ENCODE measurements around the gene PLXNA4. TPM values are rescaled to one million over a fixed set of nuclear protein-coding genes. Genes with fewer than 3 reads are reported as not detected.

The PLXNA4 gene
- total and polyA plus RNA-seq, 2 experiments from 2014 or later = 0.08 to 0.80 TPM

DNA sequence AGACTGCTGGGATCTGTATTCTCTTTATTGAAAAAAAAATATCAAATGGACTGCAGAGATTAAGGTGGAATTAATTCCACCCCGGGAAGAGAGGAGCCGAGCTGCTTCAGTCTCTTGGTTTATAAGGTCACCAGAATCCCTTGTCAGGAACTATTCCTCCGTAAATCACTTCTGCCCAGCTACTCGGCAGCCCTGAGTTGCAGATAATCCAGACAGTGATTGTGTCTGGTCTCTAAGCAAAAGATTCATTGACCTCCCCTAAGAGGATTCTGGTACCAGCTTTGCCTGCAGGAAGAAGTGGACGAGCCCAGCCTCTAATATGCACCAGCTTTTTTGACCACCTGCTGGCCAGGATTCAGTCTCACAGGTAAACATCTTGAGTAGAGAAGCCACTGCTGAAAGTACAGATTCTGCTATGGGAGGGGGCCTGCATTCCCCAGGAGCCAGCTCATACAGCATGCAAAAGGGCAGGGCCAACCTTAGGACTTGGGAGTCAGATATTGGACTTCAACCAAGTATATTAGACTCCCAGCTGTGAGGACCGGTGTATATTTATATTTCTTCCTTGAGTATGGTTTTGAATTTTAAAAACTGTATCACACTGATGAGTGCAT is 27.1 kb upstream of the PLXNA4 start:
- Mint-ChIP-seq H3K27me3 (ENCODE audit: insufficient read depth, low read depth, poor library complexity) (no peaks in the 10 kb centered on the region), H3K4me1 (peaks cover 3% of the 10 kb centered on the region; the same call in 2 of the 3 replicates), H3K4me3 (no peak overlapping the region), H3K9me3 (no peaks in the 10 kb centered on the region), H3K27ac (no peak overlapping the region), H3K36me3 (ENCODE audit: low read depth) (no peaks in the 10 kb centered on the region)
- TF ChIP-seq EZH2phosphoT487 (IDR thresholded peaks at IDR 0.05; ENCODE audit: unreplicated experiment) (no peak), CREB1 (CRISPR knock-in tag; IDR thresholded peaks at IDR 0.05; ENCODE audit: low read depth) (no peak), POLR2AphosphoS5 (IDR thresholded peaks at IDR 0.05; ENCODE audit: low read depth) (no peak), ZNF114 (CRISPR knock-in tag; IDR thresholded peaks at IDR 0.05) (no peak), ETS1 (IDR thresholded peaks at IDR 0.05) (no peak)
- TF ChIP-seq, protein P1, sequence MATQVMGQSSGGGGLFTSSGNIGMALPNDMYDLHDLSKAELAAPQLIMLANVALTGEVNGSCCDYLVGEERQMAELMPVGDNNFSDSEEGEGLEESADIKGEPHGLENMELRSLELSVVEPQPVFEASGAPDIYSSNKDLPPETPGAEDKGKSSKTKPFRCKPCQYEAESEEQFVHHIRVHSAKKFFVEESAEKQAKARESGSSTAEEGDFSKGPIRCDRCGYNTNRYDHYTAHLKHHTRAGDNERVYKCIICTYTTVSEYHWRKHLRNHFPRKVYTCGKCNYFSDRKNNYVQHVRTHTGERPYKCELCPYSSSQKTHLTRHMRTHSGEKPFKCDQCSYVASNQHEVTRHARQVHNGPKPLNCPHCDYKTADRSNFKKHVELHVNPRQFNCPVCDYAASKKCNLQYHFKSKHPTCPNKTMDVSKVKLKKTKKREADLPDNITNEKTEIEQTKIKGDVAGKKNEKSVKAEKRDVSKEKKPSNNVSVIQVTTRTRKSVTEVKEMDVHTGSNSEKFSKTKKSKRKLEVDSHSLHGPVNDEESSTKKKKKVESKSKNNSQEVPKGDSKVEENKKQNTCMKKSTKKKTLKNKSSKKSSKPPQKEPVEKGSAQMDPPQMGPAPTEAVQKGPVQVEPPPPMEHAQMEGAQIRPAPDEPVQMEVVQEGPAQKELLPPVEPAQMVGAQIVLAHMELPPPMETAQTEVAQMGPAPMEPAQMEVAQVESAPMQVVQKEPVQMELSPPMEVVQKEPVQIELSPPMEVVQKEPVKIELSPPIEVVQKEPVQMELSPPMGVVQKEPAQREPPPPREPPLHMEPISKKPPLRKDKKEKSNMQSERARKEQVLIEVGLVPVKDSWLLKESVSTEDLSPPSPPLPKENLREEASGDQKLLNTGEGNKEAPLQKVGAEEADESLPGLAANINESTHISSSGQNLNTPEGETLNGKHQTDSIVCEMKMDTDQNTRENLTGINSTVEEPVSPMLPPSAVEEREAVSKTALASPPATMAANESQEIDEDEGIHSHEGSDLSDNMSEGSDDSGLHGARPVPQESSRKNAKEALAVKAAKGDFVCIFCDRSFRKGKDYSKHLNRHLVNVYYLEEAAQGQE (IDR thresholded peaks at IDR 0.05; ENCODE audit: unreplicated experiment) = no peak
- no peak overlapping the region for H3K4me3 ChIP-seq
- H4K20me1 ChIP-seq (replicated peaks; ENCODE audit: insufficient read depth) = no peaks in the 10 kb centered on the region; the same call in 1 of the 2 replicates
- ATAC-seq (peak; percentile 44), DNase-seq (ENCODE audit: low spot score) (peak; percentile 48)
- H2AFZ ChIP-seq = no peak overlapping the region
- no peaks in the 10 kb centered on the region for H3K4me1 ChIP-seq (ENCODE audit: insufficient read depth)
- H3F3A ChIP-seq (replicated peaks; ENCODE audit: low read depth) = no peaks in the 10 kb centered on the region
- H3K79me2 ChIP-seq (replicated peaks; ENCODE audit: insufficient read depth) = no peaks in the 10 kb centered on the region
- H3K27me3 ChIP-seq (ENCODE audit: insufficient read depth) = no peaks in the 10 kb centered on the region
- no peak overlapping the region for H3K27ac ChIP-seq (ENCODE audit: low read depth)
- no peak overlapping the region for H3K4me2 ChIP-seq
- no peaks in the 10 kb centered on the region for H3K9me2 ChIP-seq (ENCODE audit: insufficient read depth)
- H3K36me3 ChIP-seq (ENCODE audit: insufficient read depth) = no peaks in the 10 kb centered on the region

DNA sequence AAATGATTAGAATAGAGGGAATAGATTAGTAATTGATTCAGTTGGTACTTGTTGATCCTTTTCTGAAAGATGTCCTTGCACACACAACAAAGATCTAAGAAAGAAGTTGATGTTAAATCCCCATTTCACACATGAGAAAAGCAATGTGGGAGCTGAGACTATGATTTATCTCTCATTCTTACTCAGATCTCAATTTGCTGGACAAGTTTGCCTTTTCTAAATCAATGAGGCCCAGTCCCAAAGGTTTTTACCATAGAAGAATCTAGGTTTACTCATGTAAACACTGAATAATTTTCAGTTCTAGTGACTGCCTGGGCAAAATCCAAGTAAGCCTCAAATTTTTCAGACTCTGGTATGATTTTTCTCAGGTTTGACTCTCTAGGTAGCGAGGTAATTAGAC is 25.5 kb upstream of the PLXNA4 start:
- H3K27me3 Mint-ChIP-seq (ENCODE audit: insufficient read depth, low read depth, poor library complexity) = no peaks in the 10 kb centered on the region
- Histone ChIP-seq H3K36me3 (ENCODE audit: insufficient read depth) (no peaks in the 10 kb centered on the region), H3K4me3 (no peak overlapping the region), H2AFZ (no peak overlapping the region), H3K9me2 (ENCODE audit: insufficient read depth) (no peaks in the 10 kb centered on the region), H3K27me3 (ENCODE audit: insufficient read depth) (no peaks in the 10 kb centered on the region), H3K79me2 (replicated peaks; ENCODE audit: insufficient read depth) (no peaks in the 10 kb centered on the region), H3K4me1 (ENCODE audit: insufficient read depth) (no peaks in the 10 kb centered on the region), H3F3A (replicated peaks; ENCODE audit: low read depth) (no peaks in the 10 kb centered on the region), H4K20me1 (replicated peaks; ENCODE audit: insufficient read depth) (no peaks in the 10 kb centered on the region; the same call in 1 of the 2 replicates), H3K4me2 (no peak overlapping the region), H3K27ac (ENCODE audit: low read depth) (no peak overlapping the region)
- no peak for ATAC-seq
- H3K4me3 Mint-ChIP-seq = no peak overlapping the region
- no peaks in the 10 kb centered on the region for H3K9me3 Mint-ChIP-seq
- no peak for DNase-seq (ENCODE audit: low spot score)
- H3K36me3 Mint-ChIP-seq (ENCODE audit: low read depth) = no peaks in the 10 kb centered on the region
- peaks cover 3% of the 10 kb centered on the region; the same call in 2 of the 3 replicates for H3K4me1 Mint-ChIP-seq
- H3K27ac Mint-ChIP-seq = no peak overlapping the region
- TF ChIP-seq CREB1 (CRISPR knock-in tag; IDR thresholded peaks at IDR 0.05; ENCODE audit: low read depth) (no peak), ZNF331 (CRISPR knock-in tag; IDR thresholded peaks at IDR 0.05; ENCODE audit: low read depth) (no peak), ETS1 (IDR thresholded peaks at IDR 0.05) (no peak), EZH2phosphoT487 (IDR thresholded peaks at IDR 0.05; ENCODE audit: unreplicated experiment) (no peak), STAT1 (IDR thresholded peaks at IDR 0.05; ENCODE audit: unreplicated experiment) (no peak), NANOG (IDR thresholded peaks at IDR 0.05; ENCODE audit: borderline replicate concordance) (no peak), ZNF114 (CRISPR knock-in tag; IDR thresholded peaks at IDR 0.05) (no peak), JUNB (IDR thresholded peaks at IDR 0.05; ENCODE audit: unreplicated experiment) (no peak), EZH2 (IDR thresholded peaks at IDR 0.05; ENCODE audit: low read depth, unreplicated experiment) (no peak)
- TF ChIP-seq, protein P1 (IDR thresholded peaks at IDR 0.05; ENCODE audit: unreplicated experiment) = no peak
- TF ChIP-seq, protein P2, sequence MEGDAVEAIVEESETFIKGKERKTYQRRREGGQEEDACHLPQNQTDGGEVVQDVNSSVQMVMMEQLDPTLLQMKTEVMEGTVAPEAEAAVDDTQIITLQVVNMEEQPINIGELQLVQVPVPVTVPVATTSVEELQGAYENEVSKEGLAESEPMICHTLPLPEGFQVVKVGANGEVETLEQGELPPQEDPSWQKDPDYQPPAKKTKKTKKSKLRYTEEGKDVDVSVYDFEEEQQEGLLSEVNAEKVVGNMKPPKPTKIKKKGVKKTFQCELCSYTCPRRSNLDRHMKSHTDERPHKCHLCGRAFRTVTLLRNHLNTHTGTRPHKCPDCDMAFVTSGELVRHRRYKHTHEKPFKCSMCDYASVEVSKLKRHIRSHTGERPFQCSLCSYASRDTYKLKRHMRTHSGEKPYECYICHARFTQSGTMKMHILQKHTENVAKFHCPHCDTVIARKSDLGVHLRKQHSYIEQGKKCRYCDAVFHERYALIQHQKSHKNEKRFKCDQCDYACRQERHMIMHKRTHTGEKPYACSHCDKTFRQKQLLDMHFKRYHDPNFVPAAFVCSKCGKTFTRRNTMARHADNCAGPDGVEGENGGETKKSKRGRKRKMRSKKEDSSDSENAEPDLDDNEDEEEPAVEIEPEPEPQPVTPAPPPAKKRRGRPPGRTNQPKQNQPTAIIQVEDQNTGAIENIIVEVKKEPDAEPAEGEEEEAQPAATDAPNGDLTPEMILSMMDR (conservative IDR thresholded peaks at IDR 0.05; ENCODE audit: low read depth in 2 of 2) = no peak

Measured in GM23338 (cell line).